Fibroblast of lung (primary cell): ENCODE data around the gene ARHGAP10. TPM values are rescaled to one million over a fixed set of nuclear protein-coding genes. Genes with fewer than 3 reads are reported as not detected.

Experiments
- DNase-seq, 2 donors: peaks; one replicate each; pipeline versions ENCODE4 v3.0.0 to v3.0.0-alpha.2; 2010; ENCODE audit warnings: low read depth in 2 of 2
- H2AFZ ChIP-seq: 2 replicates; pipeline ENCODE4 v1.5.1; 2012; ENCODE audit warnings: low read length, control low read depth, inconsistent platforms
- H3K27ac ChIP-seq: 2 replicates; pipeline ENCODE4 v1.5.1; 2011; ENCODE audit warnings: low read length, control low read depth; ENCODE audit not compliant: insufficient read depth
- H3K27me3 ChIP-seq: 2 replicates; pipeline ENCODE4 v1.5.1; 2011; ENCODE audit warnings: mild to moderate bottlenecking, low read length; ENCODE audit not compliant: control insufficient read depth, insufficient read depth
- H3K36me3 ChIP-seq: 2 replicates; pipeline ENCODE4 v1.5.1; 2011; ENCODE audit warnings: low read length; ENCODE audit not compliant: control insufficient read depth, insufficient read depth
- H3K4me1 ChIP-seq: 2 replicates; pipeline ENCODE4 v1.5.1; 2011; ENCODE audit warnings: low read length; ENCODE audit not compliant: control insufficient read depth, insufficient read depth; ENCODE audit errors: extremely low read depth
- H3K4me2 ChIP-seq: 2 replicates; pipeline ENCODE4 v1.5.1; 2011; ENCODE audit warnings: low read length, control low read depth; ENCODE audit not compliant: insufficient read depth; ENCODE audit errors: extremely low read depth
- H3K4me3 ChIP-seq, 4 experiments: fragments of 200-600 bp in 1 of 4; sonication (generic) in 1 of 4; replicated peaks in 1 of 4; 2 replicates each; pipeline ENCODE4 v1.5.1; 2011 to 2016; ENCODE audit warnings: low read length in 4 of 4, low read depth in 3 of 4, mild to moderate bottlenecking in 3 of 4, control low read depth in 2 of 4, inconsistent platforms in 1 of 4, mixed read lengths in 1 of 4; ENCODE audit not compliant: insufficient read depth in 1 of 4; ENCODE audit errors: control extremely low read depth in 1 of 4
- H3K79me2 ChIP-seq: 2 replicates; pipeline ENCODE4 v1.5.1; 2012; ENCODE audit warnings: mild to moderate bottlenecking, low read length, inconsistent platforms; ENCODE audit not compliant: control insufficient read depth, insufficient read depth
- H3K9ac ChIP-seq: 2 replicates; pipeline ENCODE4 v1.5.1; 2011; ENCODE audit warnings: mild to moderate bottlenecking, low read length, control low read depth; ENCODE audit not compliant: insufficient read depth
- H3K9me3 ChIP-seq: 2 replicates; pipeline ENCODE4 v1.5.1; 2012; ENCODE audit warnings: low read depth, low read length; ENCODE audit not compliant: control insufficient read depth, insufficient read depth
- H4K20me1 ChIP-seq: 2 replicates; pipeline ENCODE4 v1.5.1; 2011; ENCODE audit warnings: low read length; ENCODE audit not compliant: control insufficient read depth, insufficient read depth; ENCODE audit errors: extremely low read depth
- CTCF ChIP-seq, 2 donors: IDR thresholded peaks in 1 of 2; conservative IDR thresholded peaks in 1 of 2; 1 replicate in 1 of 2; 2 replicates in 1 of 2; pipeline ENCODE4 v1.5.1; 2011 to 2012; ENCODE audit warnings: low read length in 2 of 2, control low read depth in 1 of 2, inconsistent platforms in 1 of 2, low read depth in 1 of 2, mild to moderate bottlenecking in 1 of 2
- EZH2 ChIP-seq: IDR thresholded peaks from 2 replicates; pipeline ENCODE4 v1.5.1; 2012; ENCODE audit warnings: low read length, control low read depth, mild to moderate bottlenecking; ENCODE audit errors: missing control alignments
- polyA plus RNA-seq, 2 donors: library from polyadenylated mRNA; depleted of rRNA in 1 of 2; stranded (reverse) in 1 of 2; unstranded in 1 of 2; fragments of >200 nt; gene quantifications; 2 replicates each; pipeline ENCODE4 v1.2.1, GENCODE V29; 2011 to 2012; ENCODE audit warnings: missing spikeins in 1 of 2
- total RNA-seq: library from RNA; depleted of rRNA; stranded (reverse); fragments of >200 nt; gene quantifications from 2 replicates; pipeline ENCODE4 v1.2.1, GENCODE V29; 2014

Gene ARHGAP10
- total and polyA plus RNA-seq, 2 donors (not counting 1 experiment from before 2014, with no cell fraction given): 21.6 to 35.8 TPM

- Histone ChIP-seq H3K4me3 (no peak overlapping the region), H4K20me1 (no peaks in the 10 kb centered on the region), H2AFZ (no peak overlapping the region), H3K27ac (no peak overlapping the region), H3K9ac (no peak overlapping the region), H3K4me1 (no peaks in the 10 kb centered on the region), H3K9me3 (no peaks in the 10 kb centered on the region), H3K36me3 (no peaks in the 10 kb centered on the region), H3K4me2 (no peak overlapping the region), H3K27me3 (no peaks in the 10 kb centered on the region), H3K79me2 (no peaks in the 10 kb centered on the region)
- DNase-seq: no peak
- no peak for TF ChIP-seq EZH2
Observed at GRCh38 chr4:147704846-147705245, 27.0 kb upstream of the ARHGAP10 start.

- TF ChIP-seq EZH2 (no peak), CTCF (conservative IDR thresholded peaks at IDR 0.05 in 1 of 2, IDR thresholded peaks at IDR 0.05 in 1 of 2; ENCODE audit: low read depth in 1 of 2, low read length in 2 of 2) (peak; percentile 79 to 89)
- H3K4me2 ChIP-seq: no peak overlapping the region
- no peak overlapping the region for H3K27ac ChIP-seq
- DNase-seq: peak; percentile 20 to 64
- no peaks in the 10 kb centered on the region for H3K27me3 ChIP-seq
- no peak overlapping the region for H3K4me3 ChIP-seq
- no peaks in the 10 kb centered on the region for H3K9me3 ChIP-seq
- H2AFZ ChIP-seq: no peak overlapping the region
- no peaks in the 10 kb centered on the region for H3K4me1 ChIP-seq
- H4K20me1 ChIP-seq: no peaks in the 10 kb centered on the region
- no peaks in the 10 kb centered on the region for H3K79me2 ChIP-seq
- no peak overlapping the region for H3K9ac ChIP-seq
- no peaks in the 10 kb centered on the region for H3K36me3 ChIP-seq
Observed at GRCh38 chr4:147707892-147708672, 23.8 kb upstream of the ARHGAP10 start.

GRCh38 chr4:147709999-147710398, 21.9 kb upstream of the ARHGAP10 start:
- H3K27me3 ChIP-seq: no peaks in the 10 kb centered on the region
- H3K4me1 ChIP-seq: peaks cover 3% of the 10 kb centered on the region
- H3K79me2 ChIP-seq: no peaks in the 10 kb centered on the region
- no peaks in the 10 kb centered on the region for H4K20me1 ChIP-seq
- no peak overlapping the region for H3K4me3 ChIP-seq
- DNase-seq: peak; percentile 73 to 90
- no peak overlapping the region for H3K4me2 ChIP-seq
- no peaks in the 10 kb centered on the region for H3K36me3 ChIP-seq
- no peak overlapping the region for H3K27ac ChIP-seq
- no peak for TF ChIP-seq EZH2
- no peak for TF ChIP-seq CTCF (conservative IDR thresholded peaks at IDR 0.05 in 1 of 2, IDR thresholded peaks at IDR 0.05 in 1 of 2; ENCODE audit: low read depth in 1 of 2, low read length in 2 of 2)
- H3K9me3 ChIP-seq: no peaks in the 10 kb centered on the region
- no peak overlapping the region for H3K9ac ChIP-seq
- H2AFZ ChIP-seq: no peak overlapping the region
